D341Med (cell line): ENCODE data around the gene LRRC27.

Experiments
- DNase-seq: peaks from one replicate; pipeline ENCODE4 v3.0.0; 2012; ENCODE audit warnings: low spot score

The LRRC27 gene

GRCh38 chr10:132357286-132358058 lies 25.5 kb downstream of the LRRC27 start:
- DNase-seq = no peak

DNA sequence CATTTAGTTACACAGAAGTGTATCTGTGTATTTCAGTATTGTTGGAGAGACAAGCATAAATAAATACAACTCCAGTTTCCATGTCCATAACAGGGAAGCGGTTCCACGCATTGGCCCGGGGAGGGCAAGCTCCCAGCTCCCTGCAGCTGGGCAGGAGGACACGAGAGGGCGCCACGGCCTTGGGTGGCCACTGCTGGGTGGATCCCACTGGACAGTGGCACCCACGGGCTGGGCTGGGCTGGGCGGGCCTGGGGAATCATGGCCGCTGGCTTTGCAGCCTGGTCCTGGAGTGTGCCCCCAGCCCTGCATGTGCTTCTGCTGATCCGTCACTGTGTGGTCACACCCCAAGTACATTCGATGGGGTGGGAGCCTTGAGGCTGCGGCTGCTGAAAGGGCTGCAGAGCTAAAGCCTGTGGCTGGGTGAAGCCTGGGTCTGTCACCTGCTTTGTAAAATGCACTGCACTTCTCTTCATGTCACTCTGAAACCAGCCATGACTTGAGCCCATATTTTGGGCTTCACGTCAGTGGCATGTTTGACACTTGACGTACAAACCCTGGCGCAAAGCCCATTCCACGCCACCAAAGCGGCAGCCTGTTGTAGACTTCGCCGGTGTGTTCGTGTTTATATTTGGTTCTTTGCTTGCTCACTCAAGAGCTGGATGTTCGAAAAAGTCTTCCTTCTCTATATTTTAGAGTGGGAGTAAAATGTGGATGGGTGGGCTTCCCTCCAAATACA lies 27.5 kb downstream of the LRRC27 start:
- DNase-seq = no peak

DNA sequence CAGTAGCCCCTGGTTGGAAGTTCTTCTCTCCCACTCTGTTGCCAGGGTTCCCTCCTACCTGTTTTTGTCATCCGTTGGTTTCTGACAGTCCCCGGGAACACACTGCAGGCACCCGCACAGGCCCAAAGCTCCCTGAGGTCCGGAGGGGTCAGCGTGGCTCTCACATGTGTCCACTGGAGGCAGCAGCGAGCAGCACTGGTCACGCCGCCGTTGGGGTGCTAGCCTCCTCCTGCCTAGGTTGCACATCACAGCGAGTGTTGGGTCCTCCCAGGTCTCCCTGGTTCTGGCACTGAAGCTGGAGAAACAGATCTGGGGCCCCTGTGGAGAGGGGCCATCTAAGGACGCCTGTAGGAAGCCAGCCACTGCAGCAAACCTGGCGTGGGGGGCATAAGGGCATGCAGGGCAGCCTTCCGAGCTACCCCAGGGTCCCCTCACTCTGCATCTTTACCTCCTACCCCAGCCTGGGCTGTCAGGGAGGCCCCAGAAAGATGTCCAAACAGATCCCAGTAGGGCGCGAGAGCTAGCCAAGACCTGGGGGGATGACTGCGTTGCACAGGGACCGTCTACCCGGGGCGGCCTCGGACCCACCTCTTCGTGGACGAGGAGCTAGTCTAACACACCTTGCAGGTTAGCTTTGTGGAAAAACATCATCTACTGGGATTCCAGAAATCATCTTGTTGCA lies 28.9 kb downstream of the LRRC27 start:
- peak; percentile 50 for DNase-seq

- no peak for DNase-seq
These were observed 29.6 kb downstream of the LRRC27 start for GRCh38 chr10:132361581-132362101.

GRCh38 chr10:132362151-132362611 lies 30.2 kb downstream of the LRRC27 start:
- DNase-seq = no peak

DNA sequence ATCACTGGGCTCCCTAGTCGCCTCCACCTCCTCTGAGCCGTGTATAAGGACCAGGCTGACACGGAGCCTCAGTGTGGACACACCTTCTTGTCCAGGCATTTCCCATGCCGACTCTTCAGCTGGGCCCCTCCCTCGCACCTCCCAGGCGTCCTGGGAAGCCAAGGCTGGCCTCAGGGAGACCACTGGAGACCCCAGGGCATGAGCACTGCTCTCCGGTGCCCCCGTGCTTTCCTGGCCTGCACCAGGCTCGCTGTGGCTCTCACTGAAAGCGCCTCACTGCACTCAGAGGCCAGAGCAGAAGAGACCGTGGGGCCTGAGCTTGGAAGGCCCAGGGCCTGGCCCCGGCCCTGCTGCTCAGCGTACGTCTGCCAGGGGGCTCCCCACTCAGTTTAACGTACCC lies 31.4 kb downstream of the LRRC27 start:
- DNase-seq = no peak

- no peak for DNase-seq
These were observed 32.1 kb downstream of the LRRC27 start for GRCh38 chr10:132363921-132364593.

DNA sequence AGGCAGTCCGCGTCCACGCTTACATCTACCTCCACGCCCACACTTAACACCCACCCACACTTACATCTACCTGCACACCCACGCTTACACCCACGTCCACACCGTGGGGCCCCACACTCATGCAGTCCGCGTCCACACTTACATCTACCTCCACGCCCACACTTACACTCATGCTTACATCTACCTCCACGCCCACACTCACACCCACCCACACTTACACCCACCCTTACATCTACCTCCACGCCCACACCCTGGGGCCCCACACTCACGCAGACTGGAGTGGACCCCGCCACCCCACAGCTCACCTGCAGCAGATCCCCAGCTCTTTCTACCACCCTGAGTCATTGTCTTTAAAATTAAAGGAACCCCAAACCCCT lies 32.6 kb downstream of the LRRC27 start:
- DNase-seq = no peak

GRCh38 chr10:132365102-132365501 lies 33.1 kb downstream of the LRRC27 start:
- no peak for DNase-seq

DNA sequence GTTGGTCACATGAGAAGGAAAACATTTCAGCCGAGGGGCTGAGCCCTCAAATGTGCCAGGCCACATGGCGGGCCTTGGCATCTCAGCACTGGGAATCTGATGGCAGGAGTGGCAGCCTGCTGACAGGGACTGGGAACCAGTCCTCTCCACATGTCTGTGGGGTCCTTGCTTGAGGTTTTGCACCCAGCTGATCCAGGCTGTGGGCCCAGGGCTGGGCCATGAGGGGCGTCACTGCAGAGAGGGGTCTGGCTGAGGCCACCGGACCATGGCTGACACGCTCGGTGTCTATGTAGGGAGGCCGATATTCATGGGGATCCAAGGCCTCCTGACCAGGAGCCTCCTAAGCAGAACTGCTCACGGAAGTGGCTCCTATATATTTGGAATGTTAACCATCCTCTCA lies 34.0 kb downstream of the LRRC27 start:
- DNase-seq = no peak

DNA sequence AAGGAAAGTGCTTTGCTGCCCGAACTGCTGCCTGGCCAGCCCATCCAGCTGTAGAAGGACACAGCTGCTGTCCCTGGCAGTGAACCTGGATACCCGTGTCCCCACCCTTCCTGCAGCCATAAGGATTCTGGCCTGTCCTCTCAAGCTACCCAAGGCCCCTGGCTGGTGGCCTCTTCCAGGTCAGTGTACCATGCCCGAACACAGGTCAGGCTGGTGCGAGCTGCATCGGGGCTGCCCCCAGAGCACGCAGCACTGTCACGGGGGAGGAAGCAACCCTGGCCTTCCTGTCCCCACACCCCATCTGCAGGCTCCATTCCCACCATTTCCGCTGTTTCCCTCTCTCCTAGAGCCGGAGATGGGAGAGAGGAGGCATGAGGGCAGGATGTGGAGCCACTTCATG lies 34.5 kb downstream of the LRRC27 start:
- DNase-seq = no peak

DNA sequence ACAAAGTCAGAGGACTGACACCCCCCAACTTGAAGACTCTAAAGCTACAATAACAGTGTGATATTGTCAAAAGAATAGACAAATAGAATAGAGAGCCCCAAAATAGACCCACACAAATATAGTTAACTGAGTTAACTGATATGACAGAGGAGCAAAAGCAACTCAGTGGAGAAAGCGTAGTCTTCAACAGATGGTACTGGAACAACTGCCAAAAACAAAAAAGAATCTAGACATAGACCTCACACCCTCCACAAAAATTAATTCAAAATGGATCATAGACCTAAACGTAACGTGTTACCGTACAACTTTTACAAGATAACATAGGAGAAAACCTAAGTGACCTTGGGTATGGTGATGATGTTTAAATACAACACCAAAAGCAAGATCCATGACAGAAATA lies 36.4 kb downstream of the LRRC27 start:
- DNase-seq = no peak

- DNase-seq = no peak
These were observed 37.1 kb downstream of the LRRC27 start for GRCh38 chr10:132368881-132369635.

DNA sequence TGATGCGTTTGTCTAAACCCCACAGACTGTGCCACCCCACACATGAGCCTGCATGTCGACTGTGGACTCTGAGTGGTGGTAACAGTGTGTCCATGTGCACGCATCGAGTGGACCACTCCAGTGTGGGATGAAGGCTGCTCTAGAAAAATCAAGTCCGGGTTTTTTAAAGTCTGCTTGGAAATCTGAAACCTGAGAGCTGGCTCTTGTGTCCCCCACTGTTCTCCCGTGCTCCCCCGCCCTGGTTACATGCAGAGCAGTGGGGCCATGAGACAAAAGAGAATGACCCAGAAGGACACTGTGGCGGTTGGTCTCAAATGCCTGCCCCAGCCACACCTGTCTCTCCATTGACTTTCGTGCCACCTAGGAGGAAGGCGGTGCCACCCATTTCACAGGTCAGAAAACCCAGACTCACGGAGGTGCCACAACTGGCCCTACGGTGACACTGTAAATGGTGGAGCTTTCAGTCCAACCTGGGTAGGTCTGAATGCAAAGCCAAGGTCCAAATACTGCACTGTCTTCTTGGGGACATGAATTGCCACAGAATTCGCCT lies 37.7 kb downstream of the LRRC27 start:
- DNase-seq = no peak

- DNase-seq = no peak
These were observed 38.7 kb downstream of the LRRC27 start for GRCh38 chr10:132370426-132371340.

DNA sequence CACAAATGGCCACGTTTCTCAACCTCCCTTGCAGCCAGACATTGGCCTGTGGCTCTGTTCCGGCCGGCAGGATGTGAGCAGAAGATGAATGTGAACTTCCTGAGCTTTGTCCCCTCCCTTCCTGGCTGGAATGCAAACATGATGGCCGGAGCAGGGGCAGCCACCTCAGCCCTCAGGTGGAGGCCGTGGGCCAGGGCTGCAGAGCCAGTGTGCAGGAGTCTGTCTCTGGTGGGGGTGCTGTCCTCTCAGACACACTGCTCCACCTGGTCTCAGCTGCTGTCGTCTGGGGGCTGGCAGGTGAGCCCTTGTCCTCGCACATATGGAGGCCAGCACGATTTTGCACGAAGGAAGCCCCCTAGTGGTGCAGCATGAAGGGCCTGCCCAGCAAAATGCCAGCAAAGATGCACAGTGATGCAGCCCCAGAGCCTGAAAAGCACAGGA lies 39.7 kb downstream of the LRRC27 start:
- DNase-seq = no peak

DNA sequence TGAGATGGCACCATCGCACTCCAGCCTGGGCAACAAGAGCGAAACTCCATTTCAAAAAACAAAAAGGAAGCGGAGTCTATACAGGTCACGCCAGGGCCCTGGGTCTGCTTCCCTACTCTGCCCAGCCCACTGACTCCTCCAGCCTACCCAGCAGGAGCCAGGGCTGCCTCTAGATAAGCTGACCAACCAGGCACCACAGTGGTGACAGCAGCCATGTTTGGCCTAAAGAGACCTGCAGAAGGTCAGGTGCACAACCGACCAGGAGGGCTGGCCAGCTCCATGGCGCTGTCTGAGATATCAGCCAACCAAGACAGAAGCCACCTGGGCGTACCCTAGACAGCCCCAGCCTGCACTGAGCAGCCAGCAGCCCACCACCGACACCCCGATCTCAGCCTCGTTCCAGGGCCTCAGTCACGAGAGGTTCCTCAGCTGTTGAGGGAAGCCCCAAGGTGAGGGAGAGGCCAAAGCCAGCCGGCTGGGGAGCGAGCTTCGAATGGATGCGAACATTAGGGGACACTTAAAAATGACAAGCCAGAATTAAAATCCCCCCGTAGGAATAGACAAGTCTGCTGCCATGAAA lies 40.6 kb downstream of the LRRC27 start:
- DNase-seq = no peak

- DNase-seq = no peak
These were observed 41.4 kb downstream of the LRRC27 start for GRCh38 chr10:132373241-132373955.

GRCh38 chr10:132374176-132374575 lies 42.2 kb downstream of the LRRC27 start:
- no peak for DNase-seq
